ENCODE results near the gene DNAI2.

DNAI2 gene

GRCh38 chr17:74244548-74244947 lies 29.5 kb upstream of the DNAI2 start:
- no peak overlapping the region for H3K4me2 ChIP-seq (ENCODE audit: low read length)
- H3K9me2 ChIP-seq (ENCODE audit: low read depth, low read length) = no peaks in the 10 kb centered on the region
- H2AFZ ChIP-seq (ENCODE audit: low read length) = no peak overlapping the region
- TF ChIP-seq EZH2 (IDR thresholded peaks at IDR 0.05; ENCODE audit: borderline replicate concordance, low read length) = no peak
- TF ChIP-seq CTCF (IDR thresholded peaks at IDR 0.05; ENCODE audit: low read length) = no peak
- no peaks in the 10 kb centered on the region for H3K79me2 ChIP-seq (ENCODE audit: insufficient read depth, low read length)
- H3K36me3 ChIP-seq (ENCODE audit: insufficient read depth, low read length) = no peaks in the 10 kb centered on the region; the same call in 1 of the 2 replicates
- H3K4me3 ChIP-seq (ENCODE audit: low read depth, low read length, poor library complexity, severe bottlenecking) = no peak overlapping the region
- no peak overlapping the region for H3K27ac ChIP-seq (ENCODE audit: low read depth, low read length, poor library complexity, severe bottlenecking)
- no peak overlapping the region for H3K9ac ChIP-seq (ENCODE audit: low read length)
- no peaks in the 10 kb centered on the region for H3K9me3 ChIP-seq (ENCODE audit: low read length)
- no peaks in the 10 kb centered on the region for H4K20me1 ChIP-seq (ENCODE audit: insufficient read depth, low read length)
- no peaks in the 10 kb centered on the region for H3F3A ChIP-seq (ENCODE audit: insufficient read depth, low read length)
- peaks cover 4% of the 10 kb centered on the region; the same call in 1 of the 2 replicates for H3K27me3 ChIP-seq (ENCODE audit: insufficient read depth, low read length)
- H3K4me1 ChIP-seq (ENCODE audit: insufficient read depth, low read length, severe bottlenecking) = no peaks in the 10 kb centered on the region

GRCh38 chr17:74245145-74245831 lies 28.7 kb upstream of the DNAI2 start:
- H3K27me3 ChIP-seq (ENCODE audit: insufficient read depth, low read length) = peaks cover 4% of the 10 kb centered on the region; the same call in 1 of the 2 replicates
- no peak overlapping the region for H3K9ac ChIP-seq (ENCODE audit: low read length)
- H2AFZ ChIP-seq (ENCODE audit: low read length) = no peak overlapping the region
- H3K79me2 ChIP-seq (ENCODE audit: insufficient read depth, low read length) = no peaks in the 10 kb centered on the region
- no peaks in the 10 kb centered on the region for H4K20me1 ChIP-seq (ENCODE audit: insufficient read depth, low read length)
- H3K4me3 ChIP-seq (ENCODE audit: low read depth, low read length, poor library complexity, severe bottlenecking) = no peak overlapping the region
- H3K36me3 ChIP-seq (ENCODE audit: insufficient read depth, low read length) = no peaks in the 10 kb centered on the region; the same call in 1 of the 2 replicates
- TF ChIP-seq CTCF (IDR thresholded peaks at IDR 0.05; ENCODE audit: low read length) = no peak
- TF ChIP-seq EZH2 (IDR thresholded peaks at IDR 0.05; ENCODE audit: borderline replicate concordance, low read length) = no peak
- H3K9me2 ChIP-seq (ENCODE audit: low read depth, low read length) = no peaks in the 10 kb centered on the region
- no peaks in the 10 kb centered on the region for H3K4me1 ChIP-seq (ENCODE audit: insufficient read depth, low read length, severe bottlenecking)
- H3F3A ChIP-seq (ENCODE audit: insufficient read depth, low read length) = no peaks in the 10 kb centered on the region
- no peak overlapping the region for H3K4me2 ChIP-seq (ENCODE audit: low read length)
- no peak overlapping the region for H3K27ac ChIP-seq (ENCODE audit: low read depth, low read length, poor library complexity, severe bottlenecking)
- no peaks in the 10 kb centered on the region for H3K9me3 ChIP-seq (ENCODE audit: low read length)

DNA sequence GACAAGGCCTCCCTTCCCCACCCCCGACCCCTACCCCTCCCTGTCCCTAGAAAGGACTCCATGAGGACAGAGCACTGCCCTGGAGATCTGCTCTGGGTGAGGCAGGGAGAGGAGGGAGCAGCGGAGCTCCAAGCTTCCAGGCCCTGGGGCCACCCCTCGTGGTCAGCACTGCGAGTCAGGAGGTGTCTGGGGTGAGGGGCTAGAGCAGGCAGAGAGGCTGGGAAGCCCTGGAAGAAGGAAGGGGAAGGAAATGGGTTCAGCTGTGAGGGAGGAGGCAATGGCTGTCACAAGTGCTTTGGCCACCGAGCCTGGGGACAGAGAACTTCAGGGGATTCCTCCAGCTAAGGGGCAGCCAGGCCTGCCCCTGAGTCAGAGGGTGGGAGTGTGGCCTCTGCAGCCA lies 28.2 kb upstream of the DNAI2 start:
- H3K9me2 ChIP-seq (ENCODE audit: low read depth, low read length) = no peaks in the 10 kb centered on the region
- no peak overlapping the region for H3K4me3 ChIP-seq (ENCODE audit: low read depth, low read length, poor library complexity, severe bottlenecking)
- no peak overlapping the region for H3K4me2 ChIP-seq (ENCODE audit: low read length)
- no peak overlapping the region for H2AFZ ChIP-seq (ENCODE audit: low read length)
- no peaks in the 10 kb centered on the region; the same call in 1 of the 2 replicates for H3K36me3 ChIP-seq (ENCODE audit: insufficient read depth, low read length)
- H4K20me1 ChIP-seq (ENCODE audit: insufficient read depth, low read length) = no peaks in the 10 kb centered on the region
- no peaks in the 10 kb centered on the region for H3K79me2 ChIP-seq (ENCODE audit: insufficient read depth, low read length)
- TF ChIP-seq EZH2 (IDR thresholded peaks at IDR 0.05; ENCODE audit: borderline replicate concordance, low read length) (no peak), CTCF (IDR thresholded peaks at IDR 0.05; ENCODE audit: low read length) (no peak)
- no peak overlapping the region for H3K27ac ChIP-seq (ENCODE audit: low read depth, low read length, poor library complexity, severe bottlenecking)
- no peaks in the 10 kb centered on the region for H3K4me1 ChIP-seq (ENCODE audit: insufficient read depth, low read length, severe bottlenecking)
- H3K27me3 ChIP-seq (ENCODE audit: insufficient read depth, low read length) = peaks cover 4% of the 10 kb centered on the region; the same call in 1 of the 2 replicates
- H3F3A ChIP-seq (ENCODE audit: insufficient read depth, low read length) = no peaks in the 10 kb centered on the region
- no peak overlapping the region for H3K9ac ChIP-seq (ENCODE audit: low read length)
- no peaks in the 10 kb centered on the region for H3K9me3 ChIP-seq (ENCODE audit: low read length)
